GM12891 (cell line): Measurements from ENCODE around the gene TEX54.
A peak's percentile ranks its signal among the peaks of the same experiment; 100 is the strongest.

Experiments
- POLR2A ChIP-seq: IDR thresholded peaks from 2 replicates; pipeline ENCODE4 v1.6.1; 2011; ENCODE audit warnings: low read depth, low read length, control low read depth
- POLR2AphosphoS5 ChIP-seq: IDR thresholded peaks from 2 replicates; pipeline ENCODE4 v1.6.1; 2011; ENCODE audit warnings: low read depth, low read length, control low read depth
- POU2F2 ChIP-seq: IDR thresholded peaks from 2 replicates; pipeline ENCODE4 v1.6.1; 2011; ENCODE audit warnings: low read depth, mild to moderate bottlenecking, control low read depth, low read length, moderate library complexity
- SPI1 ChIP-seq: IDR thresholded peaks from 2 replicates; pipeline ENCODE4 v1.6.1; 2011; ENCODE audit warnings: low read depth, low read length, control low read depth
- TAF1 ChIP-seq: IDR thresholded peaks from 2 replicates; pipeline ENCODE4 v1.6.1; 2011; ENCODE audit warnings: low read depth, low read length, control low read depth

- TF ChIP-seq TAF1 = peak; percentile 76
- TF ChIP-seq POLR2A = peak; percentile 96
- peak; percentile 75 for TF ChIP-seq POU2F2
- peak; percentile 97 for TF ChIP-seq POLR2AphosphoS5
- no peak for TF ChIP-seq SPI1
Observed at GRCh38 chr11:62791501-62792201, 41.0 kb downstream of the TEX54 start, which contains the start of gene TMEM223.
